GM06990 (cell line): ENCODE results near the gene WDR83.
"Not testable (repeated sequence)": the region's sequence is repeated elsewhere in the genome, so short reads cannot be mapped to it uniquely, and the experiment has no call there.

Source experiments
- DNase-seq: peaks from one replicate; pipeline ENCODE4 v3.0.0-alpha.2; 2011; ENCODE audit not compliant: insufficient read length; ENCODE audit errors: extremely low read depth
- H3K27me3 ChIP-seq: replicated peaks from 2 replicates; pipeline ENCODE4 v1.6.0; 2011; ENCODE audit warnings: low read length; ENCODE audit not compliant: control insufficient read depth, insufficient read depth
- H3K36me3 ChIP-seq: 2 replicates; pipeline ENCODE4 v1.5.1; 2011; ENCODE audit warnings: low read length; ENCODE audit not compliant: control insufficient read depth, insufficient read depth
- H3K4me3 ChIP-seq: replicated peaks from 2 replicates; pipeline ENCODE4 v1.5.1; 2011; ENCODE audit warnings: low read depth, mild to moderate bottlenecking, control low read depth, low read length
- CTCF ChIP-seq: IDR thresholded peaks from 2 replicates; pipeline ENCODE4 v1.5.1; 2011; ENCODE audit warnings: low read length, control low read depth, mild to moderate bottlenecking, inconsistent platforms; ENCODE audit not compliant: insufficient read depth, poor library complexity, severe bottlenecking

Gene WDR83

GRCh38 chr19:12641456-12641855 lies 25.2 kb upstream of the WDR83 start:
- no peaks in the 10 kb centered on the region for H3K27me3 ChIP-seq
- H3K4me3 ChIP-seq: no peak overlapping the region
- H3K36me3 ChIP-seq: peaks cover 7% of the 10 kb centered on the region
- no peak for TF ChIP-seq CTCF
- DNase-seq: no peak

GRCh38 chr19:12642506-12642905 lies 24.1 kb upstream of the WDR83 start:
- no peak for TF ChIP-seq CTCF
- no peak overlapping the region for H3K4me3 ChIP-seq

GRCh38 chr19:12643716-12644115 lies 22.9 kb upstream of the WDR83 start:
- DNase-seq, H3K4me3 ChIP-seq, H3K27me3 ChIP-seq: not testable (repeated sequence)
- H3K36me3 ChIP-seq: peaks cover 14% of the 10 kb centered on the region

More at GRCh38 chr19:12642506-12642905, 24.1 kb upstream of the WDR83 start:
- peaks cover 13% of the 10 kb centered on the region for H3K36me3 ChIP-seq
- no peak for DNase-seq
- H3K27me3 ChIP-seq: no peaks in the 10 kb centered on the region

GRCh38 chr19:12646551-12646950 lies 20.1 kb upstream of the WDR83 start:
- Histone ChIP-seq H3K36me3 (peaks cover 24% of the 10 kb centered on the region), H3K4me3 (no peak overlapping the region), H3K27me3 (no peaks in the 10 kb centered on the region)
- TF ChIP-seq CTCF: no peak
- no peak for DNase-seq

- Histone ChIP-seq H3K4me3 (no peak overlapping the region), H3K36me3 (peaks cover 26% of the 10 kb centered on the region), H3K27me3 (no peaks in the 10 kb centered on the region)
- no peak for DNase-seq
- no peak for TF ChIP-seq CTCF
These were observed 19.6 kb upstream of the WDR83 start for GRCh38 chr19:12647047-12647446.

- Histone ChIP-seq H3K36me3 (peaks cover 26% of the 10 kb centered on the region), H3K4me3 (no peak overlapping the region), H3K27me3 (no peaks in the 10 kb centered on the region)
- no peak for DNase-seq
- no peak for TF ChIP-seq CTCF
These were observed 19.0 kb upstream of the WDR83 start for GRCh38 chr19:12647490-12648071.
